Stomach (tissue), 9 donors: Measurements from ENCODE around the gene CHMP4A. TPM values are rescaled to one million over a fixed set of nuclear protein-coding genes. Genes with fewer than 3 reads are reported as not detected.
A peak's percentile ranks its signal among the peaks of the same experiment; 100 is the strongest.

ENCODE experiments used
- DNase-seq, 2 donors: peaks; one replicate each; pipeline versions ENCODE4 v3.0.0 to v3.0.0-alpha.2; 2013 to 2019
- H3K27ac ChIP-seq, 5 donors: fragments of 200-600 bp in 4 of 5; sonication (generic) in 4 of 5; one replicate each; pipeline ENCODE4 v1.5.1; 2013 to 2019; ENCODE audit warnings: mild to moderate bottlenecking in 1 of 5, moderate library complexity in 1 of 5
- H3K27me3 ChIP-seq, 3 donors: fragments of 200-600 bp; sonication (generic); one replicate each; pipeline ENCODE4 v1.5.1; 2017 to 2019; ENCODE audit warnings: mixed run types in 1 of 3
- H3K36me3 ChIP-seq, 4 donors: fragments of 200-600 bp; sonication (generic); 1 replicate in 3 of 4; 2 replicates in 1 of 4; pipeline ENCODE4 v1.5.1; 2016 to 2019
- H3K4me1 ChIP-seq, 4 donors: fragments of 200-600 bp; sonication (generic); one replicate each; pipeline ENCODE4 v1.5.1; 2016 to 2019
- H3K4me3 ChIP-seq, 4 donors: fragments of 200-600 bp; sonication (generic) in 3 of 4; one replicate each; pipeline ENCODE4 v1.5.1; 2016 to 2019; ENCODE audit warnings: mild to moderate bottlenecking in 1 of 4
- H3K9me3 ChIP-seq, 4 donors: fragments of 200-600 bp; sonication (generic); one replicate each; pipeline ENCODE4 v1.5.1; 2016 to 2019
- EP300 ChIP-seq: sonication (generic); formaldehyde crosslinking; IDR thresholded peaks from one replicate; pipeline ENCODE4 v1.6.1; 2017; ENCODE audit warnings: antibody characterized with exemption
- POLR2A ChIP-seq, 4 donors: fragments of 450-650 bp; IDR thresholded peaks; one replicate each; pipeline ENCODE4 v1.6.1; 2016; ENCODE audit warnings: antibody characterized with exemption in 4 of 4, control low read depth in 2 of 4, mild to moderate bottlenecking in 1 of 4, moderate library complexity in 1 of 4
- POLR2AphosphoS5 ChIP-seq, 3 donors: sonication (generic); formaldehyde crosslinking; IDR thresholded peaks; one replicate each; pipeline ENCODE4 v1.6.1; 2016; ENCODE audit warnings: antibody characterized with exemption in 3 of 3
- WGBS, 5 donors: extraction: QIAGEN DNeasy Blood & Tissue Kit in 3 of 5; methylation state at CpG; one replicate each; pipeline versions ENCODE4 v1.1.5 to v1.1.7; 2013 to 2018; 5-methylcytosine and 5-hydroxymethylcytosine counted together
- intact Hi-C: fragments of 100-400 bp; cut with DNase I; formaldehyde crosslinking; loops from one replicate; pipeline ENCODE4 v1.15.1; 2023; ENCODE audit warnings: low total_unique reads
- polyA plus RNA-seq, 3 donors: library from polyadenylated mRNA; stranded (reverse); fragments of 200-250 nt; gene quantifications; one replicate each; pipeline ENCODE4 v1.2.3, GENCODE V29; 2013
- total RNA-seq, 5 donors: library from RNA; depleted of rRNA; stranded (reverse); fragments of >200 nt; gene quantifications; one replicate each; pipeline versions ENCODE4 v1.1.0 to v1.2.3, GENCODE V29; 2014 to 2016
- TF ChIP-seq, protein P1 (sequence below), 7 experiments: fragments of 450-650 bp in 4 of 7; fragments of 200-600 bp in 3 of 7; sonication (generic) in 3 of 7; IDR thresholded peaks; one replicate each; pipeline ENCODE4 v1.5.1; 2016 to 2019; ENCODE audit warnings: antibody characterized with exemption in 7 of 7, control low read depth in 2 of 7, mild to moderate bottlenecking in 1 of 7
- donor health status: healthy with polysubstance abuse.
- donor health status: Bipolar disorder and iron deficiency.
- donor health status: healthy.

Gene CHMP4A
- total and polyA plus RNA-seq, 8 donors = 27.8 to 135 (median 37.2) TPM; not detected in 1

DNA sequence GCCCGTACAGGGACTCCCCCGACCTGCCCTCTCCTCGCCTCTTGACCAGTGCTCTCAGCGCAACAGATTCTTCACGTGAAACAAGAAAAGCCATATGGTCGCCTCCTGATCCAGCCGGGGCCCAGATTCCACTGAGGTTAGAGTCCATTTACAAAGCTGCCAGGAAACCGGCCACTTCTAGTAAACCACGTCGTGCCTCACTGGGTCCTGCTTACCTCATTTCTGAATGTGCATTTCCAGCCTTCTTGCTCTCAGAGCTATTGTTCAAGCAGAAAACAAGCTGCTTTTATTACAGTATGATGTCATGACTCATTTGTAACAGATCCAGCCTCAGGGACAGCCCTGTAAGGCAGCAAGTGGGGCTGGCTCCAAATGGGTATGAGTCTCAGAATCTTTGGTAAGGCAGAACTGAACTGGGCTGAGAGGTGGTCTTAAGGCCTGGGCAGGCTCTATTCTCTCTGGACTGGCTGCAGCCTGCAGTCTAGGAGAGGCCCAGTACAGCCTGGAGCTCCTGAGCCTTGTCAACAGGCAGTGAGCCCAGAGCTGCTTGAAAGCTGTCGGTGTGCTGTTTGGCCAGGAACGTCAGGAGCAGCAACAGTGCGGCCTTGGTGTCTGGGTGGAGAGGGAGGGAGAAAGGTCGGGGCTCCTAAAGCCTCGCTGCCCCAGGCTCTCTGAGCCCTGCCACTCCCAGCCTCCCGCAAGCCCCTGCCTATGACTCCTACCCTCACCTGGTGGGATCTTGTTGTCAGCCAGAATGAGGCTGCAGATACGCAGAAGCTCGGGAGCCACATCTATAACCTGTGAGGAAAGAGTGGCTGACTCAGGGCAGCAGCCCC, 33.1 kb downstream of the CHMP4A start:
- TF ChIP-seq EP300 (no peak), POLR2A (IDR thresholded peaks at IDR 0.05) (no peak), POLR2AphosphoS5 (IDR thresholded peaks at IDR 0.05) (peak in 1 of 3 donors; percentile 43)
- TF ChIP-seq, protein P1, sequence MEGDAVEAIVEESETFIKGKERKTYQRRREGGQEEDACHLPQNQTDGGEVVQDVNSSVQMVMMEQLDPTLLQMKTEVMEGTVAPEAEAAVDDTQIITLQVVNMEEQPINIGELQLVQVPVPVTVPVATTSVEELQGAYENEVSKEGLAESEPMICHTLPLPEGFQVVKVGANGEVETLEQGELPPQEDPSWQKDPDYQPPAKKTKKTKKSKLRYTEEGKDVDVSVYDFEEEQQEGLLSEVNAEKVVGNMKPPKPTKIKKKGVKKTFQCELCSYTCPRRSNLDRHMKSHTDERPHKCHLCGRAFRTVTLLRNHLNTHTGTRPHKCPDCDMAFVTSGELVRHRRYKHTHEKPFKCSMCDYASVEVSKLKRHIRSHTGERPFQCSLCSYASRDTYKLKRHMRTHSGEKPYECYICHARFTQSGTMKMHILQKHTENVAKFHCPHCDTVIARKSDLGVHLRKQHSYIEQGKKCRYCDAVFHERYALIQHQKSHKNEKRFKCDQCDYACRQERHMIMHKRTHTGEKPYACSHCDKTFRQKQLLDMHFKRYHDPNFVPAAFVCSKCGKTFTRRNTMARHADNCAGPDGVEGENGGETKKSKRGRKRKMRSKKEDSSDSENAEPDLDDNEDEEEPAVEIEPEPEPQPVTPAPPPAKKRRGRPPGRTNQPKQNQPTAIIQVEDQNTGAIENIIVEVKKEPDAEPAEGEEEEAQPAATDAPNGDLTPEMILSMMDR (IDR thresholded peaks at IDR 0.05) = no peak
- Histone ChIP-seq H3K4me3 (no peak overlapping the region), H3K36me3 (peaks cover 67 to 100% (median 100%) of the 10 kb centered on the region in 4 donors), H3K27me3 (no peaks in the 10 kb centered on the region), H3K27ac (peak overlapping the region; percentile 39 to 75 (median 67)), H3K4me1 (peaks cover 0 to 6% (median 0%) of the 10 kb centered on the region in 4 donors), H3K9me3 (no peaks in the 10 kb centered on the region)
- intact Hi-C loops = no loop called here
- WGBS, 5 donors = 57 to 69% (median 67%) methylated on average over 17 to 18 of the region's 18 CpGs
- DNase-seq = peak in 1 of 2 donors; percentile 43

GRCh38 chr14:24179294-24179960, 33.9 kb downstream of the CHMP4A start:
- Histone ChIP-seq H3K27me3 (no peaks in the 10 kb centered on the region), H3K36me3 (peaks cover 62 to 100% (median 100%) of the 10 kb centered on the region in 4 donors), H3K27ac (peak overlapping the region in 4 of 5 donors; percentile 63 to 75 (median 68)), H3K4me1 (peaks cover 0 to 6% (median 0%) of the 10 kb centered on the region in 4 donors), H3K9me3 (no peaks in the 10 kb centered on the region), H3K4me3 (no peak overlapping the region)
- TF ChIP-seq POLR2AphosphoS5 (IDR thresholded peaks at IDR 0.05) = no peak
- TF ChIP-seq POLR2A (IDR thresholded peaks at IDR 0.05) = no peak
- TF ChIP-seq, protein P1 (IDR thresholded peaks at IDR 0.05) = no peak
- TF ChIP-seq EP300 = no peak
- WGBS, 5 donors = 74 to 85% (median 82%) methylated on average over 12 to 14 of the region's 14 CpGs
- no peak for DNase-seq
- intact Hi-C loops = no loop called here

- intact Hi-C loops = no loop called here
- Histone ChIP-seq H3K36me3 (peaks cover 54 to 100% (median 99%) of the 10 kb centered on the region in 4 donors), H3K4me3 (no peak overlapping the region), H3K4me1 (peaks cover 0 to 6% (median 2%) of the 10 kb centered on the region in 4 donors), H3K27me3 (no peaks in the 10 kb centered on the region), H3K27ac (peak overlapping the region in 2 of 5 donors; percentile 67 to 75), H3K9me3 (no peaks in the 10 kb centered on the region)
- no peak for DNase-seq
- 83 to 93% (median 86%) methylated on average over 12 of the region's 12 CpGs for WGBS, 5 donors
- no peak for TF ChIP-seq POLR2AphosphoS5 (IDR thresholded peaks at IDR 0.05)
- no peak for TF ChIP-seq EP300
- TF ChIP-seq POLR2A (IDR thresholded peaks at IDR 0.05) = no peak
- TF ChIP-seq, protein P1 (IDR thresholded peaks at IDR 0.05) = no peak
Observed at GRCh38 chr14:24178399-24179178, 34.7 kb downstream of the CHMP4A start.

GRCh38 chr14:24177891-24178290, 35.4 kb downstream of the CHMP4A start:
- 90 to 93% (median 92%) methylated on average over 12 to 14 of the region's 14 CpGs for WGBS, 5 donors
- TF ChIP-seq EP300 (no peak), POLR2A (IDR thresholded peaks at IDR 0.05) (no peak), POLR2AphosphoS5 (IDR thresholded peaks at IDR 0.05) (no peak)
- TF ChIP-seq, protein P1 (IDR thresholded peaks at IDR 0.05) = no peak
- H3K27me3 ChIP-seq = no peaks in the 10 kb centered on the region
- peaks cover 0 to 10% (median 6%) of the 10 kb centered on the region in 4 donors for H3K4me1 ChIP-seq
- peaks cover 47 to 99% (median 94%) of the 10 kb centered on the region in 4 donors for H3K36me3 ChIP-seq
- intact Hi-C loops = no loop called here
- no peaks in the 10 kb centered on the region for H3K9me3 ChIP-seq
- DNase-seq = no peak
- H3K27ac ChIP-seq = no peak overlapping the region
- H3K4me3 ChIP-seq = no peak overlapping the region
